HTR-8/SVneo (cell line): Measurements from ENCODE around the gene TRIM63.
A peak's percentile ranks its signal among the peaks of the same experiment; 100 is the strongest.
"Not testable (repeated sequence)": the region's sequence is repeated elsewhere in the genome, so short reads cannot be mapped to it uniquely, and the experiment has no call there.

Source experiments
- DNase-seq: peaks from one replicate; pipeline ENCODE4 v3.0.0; 2011; ENCODE audit warnings: low spot score, mixed read lengths; ENCODE audit not compliant: insufficient read length
- FAIRE-seq: peaks from 2 replicates; lab custom pipeline; 2011; peaks lifted over from hg19 to GRCh38; lab: Jason Lieb, UNC

The TRIM63 gene

DNA sequence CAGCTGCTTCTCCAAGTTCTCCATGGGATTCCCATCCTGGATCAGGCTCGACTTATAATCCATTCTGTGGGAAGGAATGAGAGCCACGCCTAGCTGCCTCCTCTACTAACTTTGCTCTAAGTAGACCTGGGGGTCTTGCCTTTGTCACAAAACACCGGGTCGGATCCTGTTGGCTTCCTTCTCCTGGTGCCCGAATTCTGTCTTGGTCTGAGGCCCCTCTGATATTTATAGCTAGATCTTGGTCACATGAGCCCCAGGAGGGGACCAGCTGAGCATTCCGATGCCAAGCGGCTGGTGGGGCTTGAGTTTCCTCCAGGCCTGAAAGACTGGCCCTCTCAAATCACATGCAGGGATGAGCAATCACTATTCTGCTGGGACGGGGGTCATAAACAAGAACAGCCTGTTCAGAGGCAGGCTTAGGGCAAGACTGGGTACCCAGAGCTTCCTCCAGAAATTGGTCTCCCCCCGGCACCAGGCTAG, at the start of gene TRIM63:
TRIM63 (minus strand) TSS at position 199 of the 480 bp plus-strand sequence; CDS start at position 63, 136 bp downstream.
- no peak for FAIRE-seq
- no peak for DNase-seq

DNA sequence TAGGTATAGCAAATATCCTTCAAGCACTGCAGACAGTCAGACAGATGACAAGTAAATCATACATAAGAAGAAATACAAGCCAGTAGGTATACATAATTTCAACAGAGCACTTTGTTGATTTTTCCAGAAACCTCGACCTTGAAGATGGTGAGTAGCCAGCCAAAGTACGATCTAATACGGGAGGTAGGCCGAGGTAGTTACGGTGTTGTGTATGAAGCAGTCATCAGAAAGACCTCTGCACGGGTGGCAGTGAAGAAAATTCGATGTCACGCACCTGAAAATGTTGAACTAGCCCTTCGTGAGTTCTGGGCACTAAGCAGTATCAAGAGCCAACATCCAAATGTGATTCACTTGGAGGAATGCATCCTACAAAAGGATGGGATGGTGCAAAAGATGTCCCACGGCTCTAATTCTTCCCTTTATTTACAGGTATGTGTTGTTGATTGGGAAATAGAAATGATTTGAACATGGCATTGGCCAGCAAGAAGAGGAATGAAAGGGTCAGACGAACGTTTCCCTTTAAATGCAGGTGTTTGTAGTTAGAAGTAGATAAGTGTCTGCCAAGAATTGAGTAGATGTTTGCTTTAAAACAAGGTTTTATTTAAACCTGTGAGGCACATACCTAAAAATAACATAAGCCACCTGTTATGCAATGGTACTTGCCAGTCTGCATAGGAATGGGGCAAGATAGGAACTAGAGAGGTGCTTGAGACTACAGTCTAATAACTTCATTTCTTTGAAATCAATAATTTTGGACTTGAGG, 46.9 kb upstream of the TRIM63 start:
- FAIRE-seq, result no peak
- no peak for DNase-seq

DNA sequence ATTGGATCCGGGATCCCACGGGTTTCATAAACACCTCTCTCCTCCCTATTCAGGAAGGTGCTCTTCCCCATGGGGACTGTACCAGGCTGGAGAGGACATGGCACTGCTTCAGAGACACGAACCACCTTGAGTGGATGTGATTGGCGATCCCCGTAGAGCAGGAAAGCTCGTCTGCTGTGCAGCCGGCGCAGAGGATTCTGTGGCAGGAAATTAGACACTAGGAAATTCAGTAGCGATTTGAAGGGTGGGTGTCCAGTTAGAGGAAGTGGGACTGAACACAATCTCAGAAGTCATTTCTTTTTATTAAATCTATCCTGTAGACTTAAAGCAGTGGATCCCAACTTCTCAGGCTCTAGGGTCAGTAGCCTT, 45.0 kb upstream of the TRIM63 start:
- DNase-seq (no peak), FAIRE-seq (no peak)

DNA sequence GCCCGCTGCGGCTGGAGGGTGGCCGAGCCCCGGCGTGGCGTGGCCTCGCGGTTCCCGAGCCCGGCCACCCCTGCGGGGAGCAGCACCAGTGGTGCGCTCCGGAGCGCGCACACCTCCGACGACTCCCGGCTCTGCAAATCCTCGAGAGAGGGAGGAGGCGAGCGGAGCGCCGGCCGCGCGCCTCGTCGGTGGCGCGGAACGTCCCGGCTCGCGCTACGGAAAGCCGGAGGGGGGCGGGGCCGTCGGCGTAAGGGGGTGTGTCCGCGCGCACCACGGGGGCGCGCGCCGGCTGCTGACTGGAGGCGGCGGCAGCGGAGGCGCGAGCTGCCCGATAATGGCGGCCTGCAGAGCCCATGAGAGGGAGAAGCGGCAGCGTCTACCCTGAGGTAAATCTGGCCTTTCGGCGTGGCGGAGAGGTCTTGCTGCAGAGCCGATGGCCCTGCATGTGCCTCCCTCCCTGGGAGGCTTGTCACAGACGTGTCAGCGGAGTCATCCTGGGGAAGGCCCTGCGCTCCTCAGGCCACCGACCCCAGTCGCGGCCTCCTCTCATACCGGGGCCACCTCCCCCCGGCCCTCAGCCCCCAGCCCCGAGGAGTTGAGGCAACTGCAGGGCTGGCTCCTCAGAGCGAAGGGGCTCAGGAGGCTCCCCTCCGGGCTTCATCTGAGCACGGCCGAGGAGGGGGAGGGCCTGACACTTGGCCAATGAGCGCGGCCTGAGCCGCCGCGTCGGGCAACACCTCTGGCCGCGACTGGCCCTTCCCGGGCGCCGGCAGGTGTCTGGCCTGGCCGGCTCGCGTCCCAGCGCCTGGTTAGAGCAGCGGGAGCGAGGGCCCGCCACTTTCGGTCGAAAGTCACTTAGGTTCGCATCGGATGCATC, 44.3 kb upstream of the TRIM63 start, which contains the start of gene PDIK1L:
PDIK1L (plus strand) TSS at position 295 of the 877 bp plus-strand sequence. CDS start 2,485 bp downstream, outside the sequence.
- FAIRE-seq (peak; percentile 86), DNase-seq (peak; percentile 80)

DNA sequence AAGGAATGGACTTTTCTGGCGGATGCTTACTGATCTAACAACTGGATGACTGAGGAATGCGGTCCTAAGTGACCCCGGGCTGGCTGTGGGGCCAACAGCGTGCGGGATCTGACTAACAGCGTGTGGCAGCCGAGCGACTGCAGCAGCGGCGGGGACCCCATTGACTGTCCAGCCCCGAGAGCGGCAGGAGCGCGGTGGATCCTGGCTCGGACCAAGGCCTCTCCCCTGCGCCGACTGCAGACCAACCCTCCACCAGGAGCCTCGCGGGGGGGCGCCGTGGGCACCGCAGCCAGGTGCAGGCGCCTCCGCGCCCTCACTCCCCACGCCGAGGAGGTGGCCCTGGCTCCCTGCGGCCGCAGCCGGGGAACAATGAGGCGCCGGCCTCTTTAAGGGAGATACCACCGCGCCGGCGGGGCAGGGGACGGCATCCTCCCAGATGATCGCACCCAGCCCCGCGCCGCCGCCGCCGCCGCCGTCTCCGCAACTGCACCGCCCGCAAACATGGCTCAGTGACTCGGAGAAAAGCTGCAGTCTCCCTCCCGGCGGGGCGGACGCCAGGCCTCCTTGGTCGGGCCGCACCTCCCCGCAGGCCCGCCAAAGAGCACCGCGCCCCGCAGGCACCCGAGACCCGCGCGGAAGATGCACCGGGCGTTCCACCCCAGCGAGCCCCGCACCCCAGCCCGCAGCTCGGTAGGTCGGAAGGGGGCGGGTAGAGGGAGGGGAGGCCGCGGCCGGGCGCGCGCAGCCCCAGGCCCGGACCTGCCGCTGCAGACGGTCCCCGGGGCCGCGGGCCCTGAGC, 43.5 kb upstream of the TRIM63 start:
- FAIRE-seq (no peak), DNase-seq (no peak)

DNA sequence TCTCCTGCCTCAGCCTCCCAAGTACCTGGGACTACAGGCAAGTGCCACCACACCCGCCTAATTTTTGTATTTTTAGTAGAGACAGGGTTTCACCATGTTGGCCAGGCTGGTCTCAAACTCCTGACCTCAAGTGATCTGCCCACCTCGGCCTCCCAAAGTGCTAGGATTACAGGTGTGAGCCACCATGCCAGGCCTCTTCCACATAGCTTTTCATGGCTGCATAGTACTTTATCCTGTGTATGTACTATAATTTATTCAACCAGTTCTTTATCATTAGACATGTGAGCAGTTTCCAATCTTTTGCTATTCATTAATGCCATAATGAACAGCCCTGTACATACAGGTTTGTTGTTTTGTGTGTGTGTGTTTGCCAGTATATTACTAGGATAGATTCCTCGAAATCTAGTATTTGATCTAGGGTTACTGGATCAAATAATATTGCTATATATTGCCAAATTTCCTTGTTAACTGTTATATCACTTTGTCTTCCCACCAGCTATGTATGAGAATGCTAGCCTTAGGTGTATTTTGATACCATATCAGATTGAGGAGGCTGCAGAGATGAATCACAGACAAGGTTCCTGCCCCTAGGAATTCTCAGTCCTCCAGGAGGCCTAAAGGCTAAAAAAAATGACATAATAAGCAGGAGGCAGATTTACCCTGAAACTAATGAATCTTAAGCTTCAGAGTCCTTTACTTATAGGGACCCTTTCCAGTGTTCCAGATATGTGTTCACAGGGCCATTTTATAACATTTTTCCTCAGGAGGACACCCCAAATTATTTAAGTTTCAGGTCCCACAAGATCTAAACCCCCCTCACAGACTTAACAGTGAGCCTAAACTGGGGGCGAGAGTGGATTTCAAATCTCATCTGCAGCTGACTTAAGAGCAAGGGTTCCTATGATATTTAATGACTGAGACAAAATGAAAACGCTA, 42.1 kb upstream of the TRIM63 start:
- no peak for DNase-seq
- FAIRE-seq, result no peak

DNA sequence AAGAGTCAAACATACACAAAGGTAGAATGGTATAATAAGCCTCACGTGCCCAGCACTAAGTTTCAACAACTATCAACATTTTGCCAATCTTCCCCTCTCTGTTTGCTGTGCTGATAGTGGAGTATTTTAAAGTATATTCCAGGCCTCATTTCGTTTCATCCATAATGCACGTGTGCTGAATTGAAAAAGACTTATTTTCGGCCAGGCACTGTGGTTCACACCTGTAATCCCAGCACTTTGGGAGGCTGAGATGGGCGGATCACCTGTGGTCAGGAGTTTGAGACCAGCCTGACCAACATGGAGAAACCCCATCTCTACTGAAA, 37.8 kb upstream of the TRIM63 start:
- DNase-seq, FAIRE-seq: not testable (repeated sequence)

DNA sequence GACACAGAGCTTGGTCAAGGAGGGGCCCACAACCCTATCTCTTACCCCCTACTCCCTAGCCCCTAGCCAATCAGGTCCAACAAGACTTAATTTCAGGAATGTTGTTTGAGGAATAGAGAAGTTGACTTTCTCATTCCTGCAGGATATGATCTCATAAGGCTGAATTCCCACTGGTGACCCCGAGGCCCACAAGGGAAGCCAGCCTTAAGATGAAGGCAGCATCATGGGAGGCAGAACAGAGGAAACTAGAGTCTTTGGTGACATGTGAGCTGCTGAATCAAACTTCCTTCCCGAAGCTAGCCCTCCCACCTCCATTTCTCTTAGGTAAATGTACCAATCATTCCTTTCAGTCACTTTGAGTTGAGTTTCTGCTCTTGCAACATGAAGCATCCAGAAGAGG, 35.1 kb upstream of the TRIM63 start:
- DNase-seq (no peak), FAIRE-seq (no peak)

DNA sequence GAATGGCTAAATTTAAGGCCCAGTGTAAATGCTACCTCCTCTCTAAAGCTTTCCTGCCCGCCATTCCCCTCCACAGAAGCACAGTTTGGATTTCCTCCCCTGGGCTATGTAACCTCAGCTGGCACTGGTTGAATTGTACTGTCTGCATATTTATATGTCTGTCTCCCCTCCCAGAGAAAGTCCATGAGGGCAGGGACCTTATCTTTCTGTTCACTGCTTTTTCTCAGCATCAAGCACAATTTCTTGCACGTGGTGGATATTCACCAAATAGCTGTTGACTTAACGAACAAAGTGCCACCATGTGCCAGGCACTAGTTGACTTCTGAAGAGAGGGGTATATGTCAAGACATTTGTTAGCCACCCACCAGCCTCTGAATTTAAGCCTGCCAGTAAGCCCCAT, 34.7 kb upstream of the TRIM63 start:
- no peak for DNase-seq
- no peak for FAIRE-seq

DNA sequence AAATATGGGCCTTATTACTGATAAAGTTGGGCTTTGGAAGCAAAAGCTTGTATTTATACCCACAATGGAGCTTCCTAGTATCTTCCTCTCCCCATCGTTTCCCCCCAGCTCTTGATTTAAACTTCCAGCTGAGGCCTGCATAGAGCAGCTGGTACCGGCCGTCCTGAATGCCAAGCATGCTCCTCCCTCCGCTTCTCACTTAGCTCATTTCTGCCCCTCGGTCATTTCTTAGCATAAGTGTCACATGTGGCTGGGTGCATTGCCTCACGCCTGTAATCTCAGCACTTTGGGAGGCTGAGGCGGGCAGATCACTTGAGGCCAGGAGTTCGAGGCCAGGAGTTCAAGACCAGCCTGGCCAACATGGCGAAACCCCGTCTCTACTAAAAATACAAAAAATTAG, 32.8 kb upstream of the TRIM63 start:
- DNase-seq, FAIRE-seq: not testable (repeated sequence)

DNA sequence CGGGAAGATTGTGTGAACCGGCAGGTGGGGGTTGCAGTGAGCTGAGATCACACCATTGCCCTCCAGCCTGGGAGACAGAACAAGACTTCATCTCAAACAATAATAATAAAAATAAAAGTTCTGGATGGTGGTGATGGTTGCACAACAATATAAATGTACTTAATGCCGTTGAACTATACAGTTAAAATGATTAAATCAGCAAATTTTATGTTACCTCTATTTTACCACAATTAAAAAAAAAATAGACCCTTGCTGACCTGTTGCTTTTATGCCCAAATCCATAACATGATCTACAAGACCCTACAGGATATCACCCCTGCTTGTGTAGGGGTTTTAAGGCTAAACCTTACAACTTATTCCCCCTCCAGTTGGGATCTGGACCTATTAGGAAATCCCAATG, 32.4 kb upstream of the TRIM63 start:
- DNase-seq, result no peak
- FAIRE-seq, result no peak

DNA sequence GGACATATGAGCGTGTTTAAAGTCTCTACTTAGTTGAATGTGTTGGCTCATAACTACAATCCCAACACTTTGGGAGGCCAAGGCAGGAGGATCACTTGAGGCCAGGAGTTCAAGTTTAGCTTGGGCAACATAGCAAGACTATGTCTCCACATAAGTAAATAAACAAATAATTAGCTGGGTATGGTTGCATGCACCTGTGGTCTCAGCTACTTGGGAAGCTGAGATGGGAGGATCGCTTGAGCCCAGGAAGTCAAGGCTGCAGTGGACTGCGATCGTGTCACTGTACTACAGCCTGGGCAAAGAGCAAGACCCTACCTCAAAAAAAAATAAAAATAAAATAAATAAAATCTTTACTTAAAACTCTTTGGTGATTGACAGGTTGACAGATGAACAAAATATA, 31.2 kb upstream of the TRIM63 start:
- DNase-seq, result no peak
- FAIRE-seq, result no peak

DNA sequence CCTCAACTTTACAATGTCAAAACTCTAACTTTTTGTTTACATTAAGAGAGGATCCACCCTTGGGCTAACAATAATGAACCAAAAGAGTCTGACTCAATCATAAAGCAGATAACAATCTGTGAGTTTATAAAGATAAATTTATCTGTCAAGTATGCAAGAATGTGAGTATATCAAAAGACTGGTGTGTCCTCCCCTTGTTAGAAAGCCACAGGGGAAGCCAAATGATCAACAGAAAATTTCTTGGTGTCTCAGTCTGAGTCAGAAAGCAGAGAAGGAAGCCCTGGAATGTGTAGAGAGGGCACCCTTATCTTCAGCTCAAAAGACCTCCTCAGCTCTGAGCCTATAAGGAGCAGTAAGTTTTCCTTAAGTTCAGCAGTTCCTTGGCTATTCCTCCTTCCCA, 30.3 kb upstream of the TRIM63 start:
- FAIRE-seq, result no peak
- no peak for DNase-seq

DNA sequence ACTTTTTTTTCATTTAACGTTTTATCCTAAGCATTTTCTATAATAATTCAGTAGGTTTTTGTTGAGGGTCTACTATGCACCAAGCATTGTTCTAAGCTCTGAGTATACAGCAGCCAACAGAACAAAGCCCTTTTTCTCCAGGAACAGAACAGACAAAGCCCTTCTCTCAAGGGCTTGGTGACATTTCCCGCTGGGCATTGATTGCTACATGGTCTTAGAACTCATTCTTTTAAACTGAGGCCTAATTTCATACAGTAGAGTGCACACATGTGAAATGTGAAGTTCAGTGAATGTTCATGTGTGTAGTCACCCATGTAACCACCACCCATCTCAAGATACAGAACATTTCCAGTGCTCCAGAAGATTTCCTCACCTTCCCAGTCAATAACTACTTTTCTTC, 29.0 kb upstream of the TRIM63 start:
- FAIRE-seq, result no peak
- DNase-seq, result no peak

DNA sequence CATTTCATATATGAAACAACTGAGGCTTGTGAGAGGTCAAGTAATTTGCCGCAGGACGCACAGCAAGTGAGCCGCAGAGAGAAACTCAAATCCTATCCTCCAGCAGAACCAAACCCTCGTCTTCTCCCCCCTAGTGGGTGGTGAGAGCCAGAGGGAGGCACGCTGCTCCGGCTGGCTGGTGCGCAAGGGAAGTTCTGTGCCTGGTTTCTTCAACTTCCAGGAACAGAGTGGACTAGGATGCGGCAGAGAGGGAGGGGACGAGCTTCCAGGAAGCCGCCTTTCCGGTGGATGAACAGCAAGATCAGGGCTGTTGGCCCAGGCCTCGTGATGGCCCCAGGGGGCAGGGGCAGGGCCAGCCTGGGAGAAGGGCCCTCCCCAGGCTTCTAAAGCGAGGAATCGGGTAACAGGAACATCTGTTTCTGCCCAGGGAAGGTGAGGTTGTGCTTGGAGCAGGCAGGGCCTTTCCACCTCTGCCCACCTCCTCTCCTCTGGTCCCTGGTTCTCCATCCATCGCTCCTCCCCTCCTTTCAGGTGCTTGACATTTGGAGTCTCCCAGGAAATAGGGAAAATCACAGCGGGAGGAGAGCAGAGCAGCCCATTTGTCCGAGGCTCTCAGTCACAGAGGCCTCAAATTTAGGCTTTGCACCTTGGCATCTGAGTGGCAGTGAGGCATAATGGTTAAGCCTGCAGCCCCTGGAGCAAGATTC, 27.4 kb upstream of the TRIM63 start:
- FAIRE-seq (no peak), DNase-seq (no peak)

DNA sequence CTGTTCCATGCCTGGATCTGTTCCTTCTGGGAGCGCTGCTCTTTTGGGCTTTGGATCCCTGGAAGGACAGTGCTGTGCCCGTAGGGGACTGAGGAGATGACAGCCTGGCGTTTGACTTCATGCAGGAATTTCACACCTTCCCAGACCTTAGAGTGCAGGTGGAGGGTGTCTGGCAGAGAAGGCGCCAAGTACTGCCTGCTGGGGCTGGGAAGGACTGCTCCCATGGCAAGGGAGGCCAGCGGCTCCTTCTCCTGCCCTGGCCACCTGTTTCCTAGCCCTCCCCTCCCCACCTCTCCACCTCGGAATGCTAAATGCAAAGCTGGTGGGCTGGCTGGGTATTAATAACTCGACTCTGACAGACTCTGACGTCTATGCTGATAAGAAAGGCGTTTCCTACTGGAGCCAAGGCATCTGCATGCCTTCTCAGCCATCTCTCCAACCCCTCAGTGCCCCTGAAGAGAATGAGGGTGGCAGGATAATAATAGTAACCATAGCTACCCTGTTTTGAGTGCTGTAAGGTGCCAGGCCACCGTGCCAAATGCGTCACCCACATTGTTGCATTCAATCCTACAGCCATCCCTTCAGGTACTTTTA, 26.7 kb upstream of the TRIM63 start:
- no peak for FAIRE-seq
- DNase-seq, result no peak

DNA sequence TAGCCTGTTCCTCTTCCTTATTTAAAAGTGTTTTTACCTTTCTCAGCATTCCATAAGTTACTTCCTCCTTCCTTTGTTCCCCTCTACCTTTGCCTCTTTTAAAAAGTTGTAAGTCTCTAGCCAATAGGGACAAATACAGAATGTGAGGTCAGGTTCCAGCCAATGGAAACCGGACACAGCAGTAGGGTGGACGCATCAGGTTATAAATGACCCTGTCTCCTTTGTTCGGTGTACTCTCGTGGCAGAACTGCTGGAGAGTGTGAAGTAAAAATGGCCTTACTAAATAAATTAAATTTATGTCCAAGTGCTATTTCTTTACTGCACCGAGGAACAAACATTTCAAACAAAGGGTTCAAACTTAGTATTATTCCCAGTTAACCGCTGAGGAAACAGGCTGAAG, 26.1 kb upstream of the TRIM63 start:
- not testable (repeated sequence) for FAIRE-seq

DNA sequence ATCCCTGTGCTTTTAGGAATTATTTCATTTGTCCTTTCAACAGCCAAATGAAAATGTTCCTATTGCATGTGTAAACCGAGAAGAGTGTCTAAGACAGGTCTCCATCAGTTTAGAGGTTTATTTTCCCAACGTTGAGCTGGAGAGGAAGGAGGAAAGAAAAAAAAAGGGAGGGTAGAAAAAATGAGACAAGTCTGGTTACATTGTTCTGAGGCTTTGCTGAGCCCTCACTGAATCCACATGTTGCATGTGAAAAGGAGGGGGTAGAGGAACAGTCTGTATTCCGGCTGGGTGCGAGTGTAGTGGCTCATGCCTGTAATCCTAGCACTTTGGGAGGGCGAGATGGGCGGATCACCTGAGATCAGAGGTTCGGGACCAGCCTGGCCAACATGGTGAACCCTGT, 25.0 kb upstream of the TRIM63 start:
- DNase-seq, result no peak
- FAIRE-seq, result no peak

More for the DNA sequence above, 26.1 kb upstream of the TRIM63 start:
- not testable (repeated sequence) for DNase-seq
